IMR-90 (cell line): ENCODE measurements around the gene ROBO1. TPM values are rescaled to one million over a fixed set of nuclear protein-coding genes. Genes with fewer than 3 reads are reported as not detected.

Experiments
- ATAC-seq: fragments of 200-7000 bp; cut with Tn5 transposase; 2 replicates; pipeline ENCODE4 v1.9.1; 2020; ENCODE audit warnings: low read depth, mild to moderate bottlenecking, moderate library complexity
- BruUV-seq: library from RNA; stranded (reverse); fragments of 400-500 nt; replicated peaks from 2 replicates; lab custom pipeline; 2021; lab: Mats Ljungman, UMichigan
- CTCF ChIA-PET: fragments of 300-600 bp; formaldehyde crosslinking; extraction: SDS; loops from one replicate; lab custom pipeline; 2021; ENCODE audit warnings: antibody characterized with exemption; lab: Yijun Ruan, JAX
- POLR2A ChIA-PET: fragments of 300-600 bp; sonication (Branson Sonifier 250); formaldehyde crosslinking; loops from one replicate; lab custom pipeline; 2022; ENCODE audit warnings: antibody characterized with exemption; ENCODE audit not compliant: unreplicated experiment; lab: Charles Lee
- DNase-seq: peaks from one replicate; pipeline ENCODE4 v3.0.0; 2013
- H2AFZ ChIP-seq: replicated peaks from 2 replicates; pipeline ENCODE3; 2013; ENCODE audit warnings: low read length, mild to moderate bottlenecking; ENCODE audit not compliant: poor library complexity
- H2AK5ac ChIP-seq: 2 replicates; pipeline ENCODE4 v1.6.1; 2013; ENCODE audit warnings: low read depth, low read length, inconsistent platforms
- H2AK9ac ChIP-seq: replicated peaks from 2 replicates; pipeline ENCODE3; 2013; ENCODE audit warnings: mild to moderate bottlenecking, low read depth, low read length, moderate library complexity; ENCODE audit not compliant: poor library complexity
- H2BK120ac ChIP-seq: 2 replicates; pipeline ENCODE4 v1.6.1; 2013; ENCODE audit warnings: low read depth, low read length, inconsistent platforms
- H2BK15ac ChIP-seq: 3 replicates; pipeline ENCODE4 v1.6.1; 2013; ENCODE audit warnings: low read depth, low read length, inconsistent platforms
- H2BK20ac ChIP-seq: 2 replicates; pipeline ENCODE4 v1.6.1; 2013; ENCODE audit warnings: low read depth, mild to moderate bottlenecking, inconsistent platforms, low read length, moderate library complexity
- H2BK5ac ChIP-seq: 2 replicates; pipeline ENCODE4 v1.6.1; 2013; ENCODE audit warnings: mild to moderate bottlenecking, low read depth, low read length, inconsistent platforms; ENCODE audit not compliant: poor library complexity, severe bottlenecking
- H3K14ac ChIP-seq: replicated peaks from 2 replicates; pipeline ENCODE4 v1.6.1; 2013; ENCODE audit warnings: low read depth, low read length, inconsistent platforms
- H3K18ac ChIP-seq: 2 replicates; pipeline ENCODE4 v1.6.1; 2013; ENCODE audit warnings: low read depth, low read length, control low read depth
- H3K23ac ChIP-seq: 2 replicates; pipeline ENCODE4 v1.6.1; 2013; ENCODE audit warnings: low read depth, low read length, inconsistent platforms
- H3K27ac ChIP-seq: 2 replicates; pipeline ENCODE4 v1.5.1; 2013; ENCODE audit warnings: mild to moderate bottlenecking, control low read depth, low read length; ENCODE audit not compliant: insufficient read depth
- H3K27me3 ChIP-seq: 2 replicates; pipeline ENCODE4 v1.6.1; 2013; ENCODE audit warnings: low read length; ENCODE audit not compliant: control insufficient read depth, insufficient read depth
- H3K36me3 ChIP-seq: 2 replicates; pipeline ENCODE4 v1.6.1; 2013; ENCODE audit warnings: low read length, mixed read lengths; ENCODE audit not compliant: control insufficient read depth, insufficient read depth
- H3K4ac ChIP-seq: 2 replicates; pipeline ENCODE4 v1.6.1; 2013; ENCODE audit warnings: low read depth, low read length, inconsistent platforms
- H3K4me1 ChIP-seq: 2 replicates; pipeline ENCODE4 v1.6.1; 2013; ENCODE audit warnings: low read length, mixed read lengths; ENCODE audit not compliant: control insufficient read depth, insufficient read depth
- H3K4me2 ChIP-seq: 2 replicates; pipeline ENCODE4 v1.6.1; 2013; ENCODE audit warnings: low read depth, mild to moderate bottlenecking, control low read depth, low read length, moderate library complexity
- H3K4me3 ChIP-seq: 2 replicates; pipeline ENCODE4 v1.5.1; 2013; ENCODE audit warnings: low read depth, mild to moderate bottlenecking, control low read depth, low read length, moderate library complexity; ENCODE audit not compliant: insufficient read depth
- H3K56ac ChIP-seq: 2 replicates; pipeline ENCODE4 v1.6.1; 2013; ENCODE audit warnings: low read length, inconsistent platforms; ENCODE audit not compliant: insufficient read depth; ENCODE audit errors: extremely low read depth
- H3K79me1 ChIP-seq, 2 experiments: 2 replicates each; pipeline ENCODE4 v1.6.1; 2013; ENCODE audit warnings: low read length in 2 of 2, inconsistent platforms in 1 of 2, low read depth in 1 of 2
- H3K9ac ChIP-seq: 2 replicates; pipeline ENCODE4 v1.6.1; 2013; ENCODE audit warnings: low read depth, low read length, control low read depth
- H3K9me1 ChIP-seq: 2 replicates; pipeline ENCODE4 v1.6.1; 2013; ENCODE audit warnings: low read length, inconsistent platforms; ENCODE audit not compliant: insufficient read depth
- H3K9me3 ChIP-seq: 2 replicates; pipeline ENCODE4 v1.6.1; 2013; ENCODE audit warnings: low read length; ENCODE audit not compliant: control insufficient read depth, insufficient read depth
- H4K20me1 ChIP-seq: 2 replicates; pipeline ENCODE4 v1.6.1; 2013; ENCODE audit warnings: low read length, inconsistent platforms; ENCODE audit not compliant: insufficient read depth
- H4K5ac ChIP-seq: 2 replicates; pipeline ENCODE4 v1.6.1; 2013; ENCODE audit warnings: mild to moderate bottlenecking, low read depth, low read length, control low read depth
- H4K8ac ChIP-seq, 2 experiments: 2 replicates each; pipeline ENCODE4 v1.6.1; 2013; ENCODE audit warnings: low read depth in 2 of 2, low read length in 2 of 2, control low read depth in 1 of 2, inconsistent platforms in 1 of 2
- H4K91ac ChIP-seq: 2 replicates; pipeline ENCODE4 v1.6.1; 2013; ENCODE audit warnings: low read depth, low read length, inconsistent platforms; ENCODE audit not compliant: insufficient read depth
- CEBPB ChIP-seq: IDR thresholded peaks from 2 replicates; pipeline ENCODE4 v1.6.1; 2012; ENCODE audit warnings: low read depth, low read length, improper control_type of control experiment
- MAZ ChIP-seq: IDR thresholded peaks from 2 replicates; pipeline ENCODE4 v1.6.1; 2012; ENCODE audit warnings: low read depth, mild to moderate bottlenecking, low read length, improper control_type of control experiment, moderate library complexity, borderline replicate concordance
- WGBS, 2 experiments: methylation state at CpG; one replicate each; pipeline versions ENCODE4 v1.1.5 to v1.1.7; 2013; ENCODE audit warnings: missing lambda C conversion rate in 2 of 2; ENCODE audit not compliant: insufficient read length in 1 of 2; ENCODE audit errors: extremely low coverage in 2 of 2; 5-methylcytosine and 5-hydroxymethylcytosine counted together
- dilution Hi-C: fragments of 300-500 bp; cut with HindIII; formaldehyde crosslinking; loops from one replicate; pipeline ENCODE4 v1.14.3; 2018; ENCODE audit warnings: low sequenced_read_pairs; ENCODE audit not compliant: unreplicated experiment
- in situ Hi-C: fragments of 300-500 bp; cut with MboI; formaldehyde crosslinking; loops from 3 replicates; pipeline ENCODE4 v1.14.3; 2019; ENCODE audit warnings: low sequenced_read_pairs, inconsistent platforms, mixed read lengths
- intact Hi-C: fragments of 100-400 bp; cut with micrococcal nuclease; formaldehyde crosslinking; loops from 2 replicates; pipeline ENCODE4 v1.10.0; 2022
- polyA plus RNA-seq, 3 experiments: library from polyadenylated mRNA; depleted of rRNA; stranded (reverse); fragments of >200 nt; gene quantifications; 2 replicates each; pipeline ENCODE4 v1.2.3, GENCODE V29; 2012; ENCODE audit warnings: low replicate concordance in 1 of 3
- total RNA-seq: library from RNA; depleted of rRNA; stranded (reverse); fragments of >200 nt; gene quantifications from 2 replicates; pipeline ENCODE4 v1.2.3, GENCODE V29; 2012

The ROBO1 gene
- total and polyA plus RNA-seq, 2 of the 4 experiments (the other 2 are of a cell fraction): 24.1 to 53.9 TPM

GRCh38 chr3:79414806-79415205, 353.0 kb downstream of the ROBO1 start:
- CTCF ChIA-PET: interaction anchor here (0.6 kb wide), 1 partner anchor 1383 kb away, joined by 3 read pairs; no protein-coding TSS in a partner anchor
- Histone ChIP-seq H3K4me1 (no peaks in the 10 kb centered on the region), H3K18ac (no peak overlapping the region), H2BK20ac (no peak overlapping the region), H3K23ac (no peak overlapping the region), H3K56ac (no peak overlapping the region), H2AFZ (no peak overlapping the region), H3K9me1 (no peaks in the 10 kb centered on the region), H3K4me3 (no peak overlapping the region), H3K4me2 (no peak overlapping the region), H3K79me1 (no peaks in the 10 kb centered on the region), H3K36me3 (no peaks in the 10 kb centered on the region), H4K8ac (no peak overlapping the region), H3K27me3 (no peaks in the 10 kb centered on the region), H3K27ac (no peak overlapping the region), H2BK120ac (no peak overlapping the region), H2AK5ac (no peak overlapping the region), H2BK15ac (no peak overlapping the region), H3K9ac (no peak overlapping the region), H2AK9ac (no peak overlapping the region), H3K9me3 (no peaks in the 10 kb centered on the region), H2BK5ac (no peak overlapping the region), H3K14ac (no peak overlapping the region), H4K5ac (no peak overlapping the region), H4K91ac (no peak overlapping the region), H3K4ac (no peak overlapping the region), H4K20me1 (no peaks in the 10 kb centered on the region)
- dilution Hi-C loops (no loop called here), in situ Hi-C loops (no loop called here), intact Hi-C loops (no loop called here)
- TF ChIP-seq MAZ (no peak), CEBPB (peak; percentile 69)
- POLR2A ChIA-PET: no interaction called here
- DNase-seq: peak; percentile 39
- WGBS, 2 experiments: no CpG with 5 or more reads among the region's 3 CpGs
- no TSS peak for BruUV-seq
- ATAC-seq: no peak
